ENCODE measurements around the gene ANO5.

ANO5 gene

GRCh38 chr11:22192642-22193347 is at the start of gene ANO5:
TSS of gene ANO5 (plus strand) at chr11:22193085. CDS start at chr11:22193493, 408 bp downstream.
- DNase-seq, result peak; percentile 8 to 85 (median 65)
- intact Hi-C loops (cut with DNase I), result no loop called here

- intact Hi-C loops (cut with DNase I), result no loop called here
These were observed 41.2 kb upstream of the ANO5 start for GRCh38 chr11:22151649-22152197.

GRCh38 chr11:22157531-22157930 is 35.4 kb upstream of the ANO5 start:
- intact Hi-C loops (cut with DNase I), result no loop called here
- no peak for DNase-seq

More at GRCh38 chr11:22151649-22152197, 41.2 kb upstream of the ANO5 start:
- DNase-seq, result no peak

- DNase-seq, result no peak
- intact Hi-C loops (cut with DNase I), result no loop called here
These were observed 31.4 kb upstream of the ANO5 start for GRCh38 chr11:22161489-22161888.

GRCh38 chr11:22162756-22163155 is 30.1 kb upstream of the ANO5 start:
- no peak for DNase-seq
- intact Hi-C loops (cut with DNase I), result no loop called here

- intact Hi-C loops (cut with DNase I), result no loop called here
- DNase-seq, result no peak
These were observed 29.5 kb upstream of the ANO5 start for GRCh38 chr11:22163394-22163797.

- intact Hi-C loops (cut with DNase I), result no loop called here
- no peak for DNase-seq
These were observed 27.8 kb upstream of the ANO5 start for GRCh38 chr11:22165087-22165486.

- DNase-seq, result no peak
- intact Hi-C loops (cut with DNase I), result no loop called here
These were observed 26.9 kb upstream of the ANO5 start for GRCh38 chr11:22165759-22166513.

- DNase-seq, result no peak
- intact Hi-C loops (cut with DNase I), result no loop called here
These were observed 23.1 kb upstream of the ANO5 start for GRCh38 chr11:22169833-22170232.

- intact Hi-C loops (cut with DNase I), result no loop called here
- no peak for DNase-seq
These were observed 19.4 kb upstream of the ANO5 start for GRCh38 chr11:22173532-22173931.

GRCh38 chr11:22177186-22177585 is 15.7 kb upstream of the ANO5 start:
- intact Hi-C loops (cut with DNase I), result no loop called here
- no peak for DNase-seq

GRCh38 chr11:22179626-22180025 is 13.3 kb upstream of the ANO5 start:
- DNase-seq, result no peak
- intact Hi-C loops (cut with DNase I), result no loop called here

GRCh38 chr11:22180131-22180530 is 12.8 kb upstream of the ANO5 start:
- DNase-seq, result no peak
- intact Hi-C loops (cut with DNase I), result no loop called here

- DNase-seq, result no peak
- intact Hi-C loops (cut with DNase I), result no loop called here
These were observed 3.2 kb upstream of the ANO5 start for GRCh38 chr11:22189660-22190059.

GRCh38 chr11:22190827-22191463 is 1.9 kb upstream of the ANO5 start:
- DNase-seq, result no peak
- intact Hi-C loops (cut with DNase I), result no loop called here

GRCh38 chr11:22192289-22192641 is 620 bp upstream of the ANO5 start:
- DNase-seq, result peak in 19 of 42 donors; percentile 3 to 52 (median 11)
- intact Hi-C loops (cut with DNase I), result no loop called here

GRCh38 chr11:22193348-22194051 is 615 bp downstream of the ANO5 start:
- DNase-seq, result peak in 41 of 42 donors; percentile 23 to 78 (median 54)

GRCh38 chr11:22194306-22194705 is 1.4 kb downstream of the ANO5 start:
- DNase-seq, result no peak
- intact Hi-C loops (cut with DNase I), result no loop called here

More at GRCh38 chr11:22193348-22194051, 615 bp downstream of the ANO5 start:
- intact Hi-C loops (cut with DNase I), result no loop called here

GRCh38 chr11:22194907-22195306 is 2.0 kb downstream of the ANO5 start:
- no peak for DNase-seq
- intact Hi-C loops (cut with DNase I), result no loop called here

Measured in head of caudate nucleus (tissue), 42 donors.